Measurements from ENCODE around the gene KRT36.

The KRT36 gene

GRCh38 chr17:41475421-41475820 is 14.3 kb downstream of the KRT36 start:
- no peak for DNase-seq

- no peak for DNase-seq
Observed at GRCh38 chr17:41474863-41475262, 14.8 kb downstream of the KRT36 start.

GRCh38 chr17:41468346-41468745 is 21.4 kb downstream of the KRT36 start:
- no peak for DNase-seq

GRCh38 chr17:41467561-41467960 is 22.1 kb downstream of the KRT36 start:
- DNase-seq: no peak

- no peak for DNase-seq
Observed at GRCh38 chr17:41466988-41467387, 22.7 kb downstream of the KRT36 start, which contains the start of gene KRT32. Gene KRT32 (minus strand): TSS chr17:41467386. CDS start chr17:41467325, 61 bp downstream.

- no peak for DNase-seq
Observed at GRCh38 chr17:41464682-41465081, 25.0 kb downstream of the KRT36 start.

- no peak for DNase-seq
Observed at GRCh38 chr17:41464173-41464572, 25.5 kb downstream of the KRT36 start.

- DNase-seq: no peak
Observed at GRCh38 chr17:41463746-41464145, 26.0 kb downstream of the KRT36 start.

GRCh38 chr17:41462705-41463104 is 27.0 kb downstream of the KRT36 start:
- no peak for DNase-seq

- DNase-seq: no peak
Observed at GRCh38 chr17:41457676-41458075, 32.0 kb downstream of the KRT36 start.

GRCh38 chr17:41456204-41456603 is 33.5 kb downstream of the KRT36 start:
- DNase-seq: no peak

- DNase-seq: no peak
Observed at GRCh38 chr17:41455236-41455635, 34.5 kb downstream of the KRT36 start.

- DNase-seq: no peak
Observed at GRCh38 chr17:41453066-41453465, 36.6 kb downstream of the KRT36 start.

- peak; percentile 25 for DNase-seq
Observed at GRCh38 chr17:41452281-41452680, 37.4 kb downstream of the KRT36 start.

GRCh38 chr17:41451154-41451728 is 38.5 kb downstream of the KRT36 start:
- no peak for DNase-seq

- no peak for DNase-seq
Observed at GRCh38 chr17:41449008-41449407, 40.7 kb downstream of the KRT36 start.

- DNase-seq: no peak
Observed at GRCh38 chr17:41448506-41448905, 41.2 kb downstream of the KRT36 start.

- DNase-seq: no peak
Observed at GRCh38 chr17:41446806-41447205, 42.9 kb downstream of the KRT36 start.

GRCh38 chr17:41444640-41445039 is 45.1 kb downstream of the KRT36 start:
- DNase-seq: no peak

GRCh38 chr17:41444186-41444585 is 45.5 kb downstream of the KRT36 start:
- no peak for DNase-seq

GRCh38 chr17:41442739-41443138 is 47.0 kb downstream of the KRT36 start:
- no peak for DNase-seq

GRCh38 chr17:41440531-41441033 is 49.1 kb downstream of the KRT36 start, which contains the start of gene KRT38:
Gene KRT38 (minus strand): TSS chr17:41440983. CDS start chr17:41440921, 62 bp downstream.
- no peak for DNase-seq

- DNase-seq: no peak
Observed at GRCh38 chr17:41439375-41439774, 50.3 kb downstream of the KRT36 start.

- no peak for DNase-seq
Observed at GRCh38 chr17:41437769-41438168, 51.9 kb downstream of the KRT36 start.

GRCh38 chr17:41437254-41437653 is 52.5 kb downstream of the KRT36 start:
- no peak for DNase-seq

Measured in GDM1 (cell line).